HG03520 (cell line): Measurements from ENCODE around the gene RAF1.

Experiments used
- ATAC-seq: cut with Tn5 transposase; IDR thresholded peaks from one replicate; pipeline ENCODE4 v1.9.1; 2021; ENCODE audit warnings: mild to moderate bottlenecking, moderate library complexity; ENCODE audit not compliant: unreplicated experiment

RAF1 gene

DNA sequence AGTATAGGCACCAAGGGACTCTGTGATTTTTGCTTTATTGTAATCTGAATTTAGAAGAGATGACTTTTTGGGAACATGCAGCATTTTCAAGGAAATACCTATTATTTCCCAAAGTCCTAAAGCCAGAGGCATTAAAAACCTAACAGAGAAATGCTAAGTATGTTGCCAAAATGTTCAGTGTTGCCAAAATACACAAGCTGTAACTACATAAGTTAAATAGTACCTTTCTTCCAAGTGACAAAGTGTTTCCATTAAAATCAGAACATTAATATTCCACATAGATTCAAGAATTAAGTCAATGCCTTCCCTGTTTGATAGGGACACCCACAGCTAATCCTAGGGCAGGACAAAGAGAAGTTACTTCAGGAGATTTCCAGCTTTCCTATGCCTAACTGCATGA is 65.0 kb downstream of the RAF1 start:
- no peak for ATAC-seq

- ATAC-seq, result no peak
Observed at GRCh38 chr3:12593473-12593872, 70.4 kb downstream of the RAF1 start.

- no peak for ATAC-seq
Observed at GRCh38 chr3:12591997-12592715, 71.8 kb downstream of the RAF1 start.

DNA sequence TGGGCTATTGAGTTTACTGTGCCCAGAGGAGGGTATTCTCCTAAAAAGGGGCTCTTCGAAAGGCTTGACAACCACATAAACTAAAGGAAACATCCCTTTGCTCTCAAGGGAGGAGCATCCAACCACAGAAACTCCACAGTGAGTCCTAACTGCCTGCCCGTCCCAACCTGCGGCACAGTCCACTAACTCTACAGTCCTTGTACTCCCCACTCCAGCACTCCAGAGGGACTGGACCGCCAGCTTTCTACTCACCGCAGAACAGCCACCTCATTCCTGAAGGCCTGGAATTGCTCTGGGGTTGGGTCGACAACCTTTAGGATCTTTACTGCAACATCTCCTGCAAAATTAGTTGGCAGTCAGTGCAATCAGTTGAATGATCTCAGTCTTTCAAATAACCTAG is 72.5 kb downstream of the RAF1 start:
- no peak for ATAC-seq

DNA sequence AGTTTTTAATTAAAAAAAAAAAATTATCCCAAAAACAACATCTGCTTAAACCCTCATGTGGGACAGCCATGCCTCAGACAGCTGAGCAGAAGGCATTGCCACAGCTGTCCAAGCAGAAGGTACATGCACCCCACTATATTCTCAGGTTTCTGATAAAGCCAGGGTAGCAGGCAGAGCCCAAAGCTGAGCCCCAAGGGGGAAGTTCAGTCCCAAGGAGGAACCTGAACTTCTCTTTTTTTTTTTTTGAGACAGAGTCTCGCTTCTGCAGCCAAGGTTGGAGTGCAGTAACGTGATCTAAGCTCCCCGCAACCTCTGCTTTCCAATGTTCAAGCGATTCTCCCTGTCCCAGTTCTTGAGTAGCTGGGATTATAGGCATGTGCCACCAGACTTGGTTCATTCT is 73.8 kb downstream of the RAF1 start:
- no peak for ATAC-seq

- ATAC-seq, result no peak
Observed at GRCh38 chr3:12588039-12589009, 75.6 kb downstream of the RAF1 start.

- no peak for ATAC-seq
Observed at GRCh38 chr3:12586403-12586802, 77.5 kb downstream of the RAF1 start.

- ATAC-seq, result no peak
Observed at GRCh38 chr3:12585970-12586369, 77.9 kb downstream of the RAF1 start.

DNA sequence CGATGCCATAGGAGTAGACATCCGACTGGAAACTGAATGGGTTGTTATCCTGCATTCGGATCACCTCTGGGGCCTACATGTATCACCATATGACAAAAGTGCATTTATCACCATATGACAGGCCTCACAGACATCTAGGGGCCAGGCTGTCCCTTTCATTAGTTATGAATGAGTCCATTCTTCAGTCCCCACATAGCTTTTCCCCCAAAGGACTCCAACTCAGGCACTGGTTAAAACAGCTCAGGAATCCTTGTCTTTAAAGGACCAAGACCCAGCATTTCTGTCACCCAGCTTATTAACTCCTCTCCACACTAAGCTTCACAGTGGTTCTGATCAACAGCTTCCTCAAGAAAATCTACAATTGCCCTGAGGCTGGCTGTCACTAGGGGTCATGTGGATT is 78.7 kb downstream of the RAF1 start:
- no peak for ATAC-seq

GRCh38 chr3:12584083-12584482 is 79.8 kb downstream of the RAF1 start:
- ATAC-seq, result no peak

- ATAC-seq, result no peak
Observed at GRCh38 chr3:12583280-12583679, 80.6 kb downstream of the RAF1 start.

DNA sequence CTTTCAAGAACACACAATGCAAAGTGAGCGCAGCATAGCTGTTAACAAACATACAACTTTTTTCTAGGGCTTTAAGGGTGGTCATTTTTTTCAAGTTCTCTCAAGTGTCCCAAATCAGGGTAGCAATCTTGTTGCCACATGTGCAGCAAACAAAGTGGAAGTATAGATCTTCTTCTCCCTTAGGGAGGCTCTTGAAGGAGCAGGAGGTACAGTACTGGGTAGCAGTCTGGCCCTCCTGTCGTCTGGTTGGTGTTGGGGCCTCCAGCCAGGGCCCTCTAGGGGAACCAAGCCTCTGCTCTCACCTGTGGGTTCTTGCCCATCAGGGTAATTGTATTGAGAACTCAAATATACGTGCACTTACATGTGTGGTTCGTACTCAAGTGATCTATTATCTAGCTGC is 81.2 kb downstream of the RAF1 start:
- no peak for ATAC-seq

DNA sequence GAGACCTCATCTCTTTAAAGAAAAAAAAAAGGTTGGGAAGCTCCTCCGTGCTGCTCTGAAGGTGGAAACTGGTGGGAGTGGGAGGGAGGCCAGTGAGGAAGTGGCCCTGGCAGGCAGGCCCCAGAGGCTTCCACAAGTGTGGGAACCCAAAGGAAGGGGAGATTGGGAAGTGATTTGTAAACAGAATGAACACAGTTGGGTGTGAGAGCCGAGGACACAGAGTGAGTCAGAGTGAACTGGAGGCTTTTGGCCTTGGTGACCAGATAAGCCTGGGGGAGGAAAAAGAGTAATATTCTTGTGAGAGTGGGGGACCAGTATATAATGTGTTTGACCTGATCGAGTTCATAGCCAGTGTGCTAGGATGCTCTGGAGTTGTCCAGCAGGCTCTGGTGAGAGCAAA is 84.0 kb downstream of the RAF1 start:
- no peak for ATAC-seq

GRCh38 chr3:12579456-12579855 is 84.5 kb downstream of the RAF1 start:
- no peak for ATAC-seq

GRCh38 chr3:12578742-12579141 is 85.2 kb downstream of the RAF1 start:
- ATAC-seq, result no peak

- ATAC-seq, result no peak
Observed at GRCh38 chr3:12577379-12577778, 86.5 kb downstream of the RAF1 start.

GRCh38 chr3:12574661-12575060 is 89.3 kb downstream of the RAF1 start:
- no peak for ATAC-seq

DNA sequence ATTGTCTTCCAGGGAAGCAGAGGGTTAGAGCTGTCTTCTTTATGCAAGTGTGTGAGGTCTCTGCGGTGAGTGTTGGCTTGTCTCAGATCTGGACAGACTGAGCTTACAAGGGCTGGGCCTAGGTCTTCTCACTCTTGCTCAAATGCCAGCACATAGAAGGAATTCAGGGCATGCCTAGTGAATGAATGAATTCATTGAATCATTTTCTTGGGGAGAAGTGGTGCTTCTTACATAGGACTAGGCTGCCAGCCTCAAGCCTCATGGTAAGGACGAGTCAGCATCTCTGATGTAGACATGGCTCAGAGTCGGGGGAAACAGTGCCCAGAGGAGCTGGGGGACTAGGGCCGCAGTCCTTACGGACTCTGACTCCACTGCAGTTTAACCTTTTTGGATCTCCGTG is 89.8 kb downstream of the RAF1 start:
- ATAC-seq, result no peak

- no peak for ATAC-seq
Observed at GRCh38 chr3:12571986-12572385, 91.9 kb downstream of the RAF1 start.

DNA sequence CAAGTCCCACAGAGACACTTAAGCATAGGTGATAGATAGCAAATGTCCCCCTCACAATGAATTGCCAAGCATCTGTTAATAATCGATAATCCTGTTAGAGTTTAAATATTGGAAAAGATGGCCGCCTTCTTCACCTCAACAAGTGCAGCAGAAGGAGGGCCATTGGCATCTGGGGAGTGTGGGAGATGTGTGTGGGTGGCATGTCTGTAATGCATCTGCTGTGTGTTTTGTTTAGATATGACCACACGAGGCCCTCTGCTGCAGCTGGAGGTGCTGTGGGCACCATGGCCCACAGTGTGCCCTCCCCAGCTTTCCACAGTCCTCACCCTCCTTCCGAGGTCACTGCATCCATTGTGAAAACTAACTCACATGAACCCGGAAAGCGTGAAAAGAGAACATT is 94.1 kb downstream of the RAF1 start:
- no peak for ATAC-seq

DNA sequence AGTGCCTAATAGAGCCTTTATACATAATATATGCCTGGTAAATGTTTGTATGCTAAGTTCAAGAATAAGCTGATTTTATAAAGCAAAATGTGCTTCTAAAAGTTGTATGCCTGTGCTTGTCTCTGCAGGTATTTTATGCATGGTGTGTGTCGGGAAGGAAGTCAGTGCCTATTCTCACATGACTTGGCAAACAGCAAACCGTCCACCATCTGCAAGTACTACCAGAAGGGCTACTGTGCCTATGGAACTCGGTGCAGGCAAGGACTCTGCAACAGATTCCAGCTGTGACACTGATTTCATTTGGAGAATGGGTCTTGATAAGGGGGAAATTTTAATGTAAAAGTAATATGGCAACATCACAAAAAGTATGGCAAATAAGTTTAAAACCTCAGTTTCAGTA is 95.2 kb downstream of the RAF1 start:
- ATAC-seq, result no peak

DNA sequence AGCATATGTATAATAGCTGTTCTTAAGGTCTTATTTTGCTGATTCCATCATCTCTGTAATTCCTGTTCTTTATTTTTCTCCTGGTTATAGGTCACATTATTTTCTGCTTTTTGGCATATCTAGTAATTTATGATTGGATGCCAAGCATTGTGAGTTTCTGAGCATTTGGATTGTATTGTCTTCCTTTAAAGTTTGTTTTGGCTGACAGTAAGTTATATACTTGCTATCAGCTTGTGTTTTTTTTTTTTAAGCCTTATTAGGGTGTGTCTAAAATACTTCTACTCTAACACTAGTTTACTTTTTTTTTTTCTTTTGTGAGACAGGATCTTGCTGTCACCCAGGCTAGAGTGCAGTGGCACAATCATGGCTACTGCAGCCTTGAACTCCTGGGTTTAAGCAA is 96.9 kb downstream of the RAF1 start:
- ATAC-seq, result no peak
